Memory B cell (primary cell): ENCODE results near the gene CAPN12.

Experiments used
- ATAC-seq: fragments of 150-1000 bp; cut with Tn5 transposase; 2 replicates; pipeline ENCODE4 v1.10.0; 2021; ENCODE audit warnings: low read depth, mild to moderate bottlenecking, moderate library complexity
- DNase-seq, 2 donors: peaks; one replicate each; pipeline ENCODE4 v3.0.0; 2022; ENCODE audit warnings: low spot score in 2 of 2
- H3K27ac Mint-ChIP-seq: one replicate; pipeline ENCODE4 v1.8.0; 2022; ENCODE audit warnings: mild to moderate bottlenecking, moderate library complexity, mixed read lengths
- H3K27me3 Mint-ChIP-seq: one replicate; pipeline ENCODE4 v1.8.0; 2022; ENCODE audit warnings: mixed read lengths
- H3K36me3 Mint-ChIP-seq: one replicate; pipeline ENCODE4 v1.8.0; 2022; ENCODE audit warnings: mild to moderate bottlenecking, mixed read lengths
- H3K4me1 Mint-ChIP-seq: one replicate; pipeline ENCODE4 v1.8.0; 2022; ENCODE audit warnings: mixed read lengths
- H3K4me3 Mint-ChIP-seq: one replicate; pipeline ENCODE4 v1.8.0; 2022; ENCODE audit warnings: mild to moderate bottlenecking, moderate library complexity, mixed read lengths
- H3K9me3 Mint-ChIP-seq: one replicate; pipeline ENCODE4 v1.8.0; 2022; ENCODE audit warnings: mixed read lengths

CAPN12 gene

GRCh38 chr19:38729653-38730469, 14.4 kb downstream of the CAPN12 start:
- Mint-ChIP-seq H3K4me1 (peaks cover 20% of the 10 kb centered on the region), H3K9me3 (no peaks in the 10 kb centered on the region), H3K36me3 (peaks cover 17% of the 10 kb centered on the region), H3K27me3 (no peaks in the 10 kb centered on the region), H3K27ac (peak overlapping the region; percentile 62), H3K4me3 (no peak overlapping the region)
- ATAC-seq (peak; percentile 85), DNase-seq (peak; percentile 80 to 84)

- Mint-ChIP-seq H3K4me1 (peaks cover 16% of the 10 kb centered on the region), H3K36me3 (peaks cover 17% of the 10 kb centered on the region), H3K9me3 (no peaks in the 10 kb centered on the region), H3K27me3 (no peaks in the 10 kb centered on the region), H3K4me3 (no peak overlapping the region), H3K27ac (peak overlapping the region; percentile 53)
- no peak for DNase-seq
- ATAC-seq: no peak
Observed at GRCh38 chr19:38728752-38729541, 15.3 kb downstream of the CAPN12 start.

GRCh38 chr19:38727868-38728660, 16.2 kb downstream of the CAPN12 start:
- Mint-ChIP-seq H3K27me3 (no peaks in the 10 kb centered on the region), H3K27ac (peak overlapping the region; percentile 53), H3K4me1 (peaks cover 14% of the 10 kb centered on the region), H3K4me3 (no peak overlapping the region), H3K9me3 (no peaks in the 10 kb centered on the region), H3K36me3 (peaks cover 17% of the 10 kb centered on the region)
- DNase-seq (no peak), ATAC-seq (no peak)

GRCh38 chr19:38727306-38727867, 16.9 kb downstream of the CAPN12 start:
- no peak for DNase-seq
- Mint-ChIP-seq H3K4me1 (peaks cover 11% of the 10 kb centered on the region), H3K9me3 (no peaks in the 10 kb centered on the region), H3K27me3 (no peaks in the 10 kb centered on the region), H3K27ac (peak overlapping the region; percentile 53), H3K36me3 (peaks cover 17% of the 10 kb centered on the region), H3K4me3 (no peak overlapping the region)
- ATAC-seq: no peak

GRCh38 chr19:38726761-38727301, 17.4 kb downstream of the CAPN12 start:
- DNase-seq (no peak), ATAC-seq (no peak)
- no peak overlapping the region for H3K27ac Mint-ChIP-seq
- peaks cover 8% of the 10 kb centered on the region for H3K4me1 Mint-ChIP-seq
- peaks cover 17% of the 10 kb centered on the region for H3K36me3 Mint-ChIP-seq
- no peaks in the 10 kb centered on the region for H3K9me3 Mint-ChIP-seq
- no peaks in the 10 kb centered on the region for H3K27me3 Mint-ChIP-seq
- H3K4me3 Mint-ChIP-seq: no peak overlapping the region

GRCh38 chr19:38726284-38726673, 18.0 kb downstream of the CAPN12 start:
- ATAC-seq (no peak), DNase-seq (no peak)
- Mint-ChIP-seq H3K9me3 (no peaks in the 10 kb centered on the region), H3K4me1 (peaks cover 8% of the 10 kb centered on the region), H3K27ac (peak overlapping the region; percentile 31), H3K36me3 (peaks cover 17% of the 10 kb centered on the region), H3K4me3 (no peak overlapping the region), H3K27me3 (no peaks in the 10 kb centered on the region)

GRCh38 chr19:38725469-38726283, 18.6 kb downstream of the CAPN12 start:
- peaks cover 17% of the 10 kb centered on the region for H3K36me3 Mint-ChIP-seq
- DNase-seq: no peak
- peak overlapping the region; percentile 31 for H3K27ac Mint-ChIP-seq
- peaks cover 8% of the 10 kb centered on the region for H3K4me1 Mint-ChIP-seq
- H3K9me3 Mint-ChIP-seq: no peaks in the 10 kb centered on the region
- H3K27me3 Mint-ChIP-seq: no peaks in the 10 kb centered on the region
- ATAC-seq: no peak
- H3K4me3 Mint-ChIP-seq: no peak overlapping the region

- Mint-ChIP-seq H3K36me3 (peaks cover 11% of the 10 kb centered on the region), H3K27ac (no peak overlapping the region), H3K4me3 (no peak overlapping the region), H3K9me3 (no peaks in the 10 kb centered on the region), H3K27me3 (no peaks in the 10 kb centered on the region), H3K4me1 (peaks cover 3% of the 10 kb centered on the region)
- ATAC-seq (no peak), DNase-seq (no peak)
Observed at GRCh38 chr19:38723990-38724854, 20.1 kb downstream of the CAPN12 start.

GRCh38 chr19:38723606-38723965, 20.7 kb downstream of the CAPN12 start:
- Mint-ChIP-seq H3K9me3 (no peaks in the 10 kb centered on the region), H3K27me3 (no peaks in the 10 kb centered on the region), H3K27ac (no peak overlapping the region), H3K4me1 (peaks cover 3% of the 10 kb centered on the region), H3K4me3 (no peak overlapping the region), H3K36me3 (peaks cover 10% of the 10 kb centered on the region)
- DNase-seq (no peak), ATAC-seq (no peak)

GRCh38 chr19:38722947-38723605, 21.2 kb downstream of the CAPN12 start:
- H3K36me3 Mint-ChIP-seq: peaks cover 6% of the 10 kb centered on the region
- peaks cover 2% of the 10 kb centered on the region for H3K4me1 Mint-ChIP-seq
- H3K27me3 Mint-ChIP-seq: no peaks in the 10 kb centered on the region
- DNase-seq (no peak), ATAC-seq (no peak)
- no peak overlapping the region for H3K27ac Mint-ChIP-seq
- no peak overlapping the region for H3K4me3 Mint-ChIP-seq
- H3K9me3 Mint-ChIP-seq: no peaks in the 10 kb centered on the region

- Mint-ChIP-seq H3K36me3 (peaks cover 2% of the 10 kb centered on the region), H3K4me3 (no peak overlapping the region), H3K4me1 (no peaks in the 10 kb centered on the region), H3K27me3 (no peaks in the 10 kb centered on the region), H3K9me3 (no peaks in the 10 kb centered on the region), H3K27ac (no peak overlapping the region)
- DNase-seq: no peak
- no peak for ATAC-seq
Observed at GRCh38 chr19:38721979-38722773, 22.1 kb downstream of the CAPN12 start.
